ENCODE data around the gene ACTBL2.

DNA sequence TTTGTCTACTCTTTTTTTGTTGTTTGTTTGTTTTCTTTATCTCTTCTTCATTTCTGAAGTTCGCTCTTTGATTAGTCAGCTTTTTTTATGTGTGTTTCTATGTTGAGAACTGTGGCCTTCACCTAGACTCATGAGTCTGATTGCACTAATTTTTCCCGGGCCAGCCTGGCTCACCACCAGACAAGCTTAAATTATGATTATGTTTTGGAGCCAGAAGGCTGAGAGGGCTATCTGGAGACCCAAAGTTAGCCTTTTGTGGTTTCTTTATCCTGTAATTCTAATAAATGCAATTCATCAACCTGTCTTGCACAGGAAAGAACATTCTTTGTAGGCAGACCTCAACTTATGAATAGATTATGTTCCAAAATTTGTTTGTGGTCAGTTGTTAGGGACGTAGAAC, 20.8 kb upstream of the ACTBL2 start:
- TF ChIP-seq TAF1 (IDR thresholded peaks at IDR 0.05; ENCODE audit: low read depth, low read length) (no peak), POLR2A (IDR thresholded peaks at IDR 0.05; ENCODE audit: low read depth, low read length) (no peak), SPI1 (IDR thresholded peaks at IDR 0.05; ENCODE audit: low read depth, low read length) (no peak), POLR2AphosphoS5 (IDR thresholded peaks at IDR 0.05; ENCODE audit: low read depth, low read length) (no peak), PAX5 (IDR thresholded peaks at IDR 0.05; ENCODE audit: insufficient read depth, low read length, severe bottlenecking) (no peak)
